ENCODE data around the gene HIPK4. TPM values are rescaled to one million over a fixed set of nuclear protein-coding genes. Genes with fewer than 3 reads are reported as not detected.

The HIPK4 gene
- total RNA-seq, 1 donor from 2014 or later: not detected

GRCh38 chr19:40388481-40388880 lies 1.5 kb downstream of the HIPK4 start:
- Histone ChIP-seq H3K4me2 (no peak overlapping the region), H2AFZ (replicated peaks) (no peak overlapping the region), H3K36me3 (no peaks in the 10 kb centered on the region), H3K4me3 (no peak overlapping the region), H3K27me3 (no peaks in the 10 kb centered on the region), H3K79me2 (ENCODE audit: low read depth) (no peaks in the 10 kb centered on the region), H4K20me1 (ENCODE audit: low read depth) (no peaks in the 10 kb centered on the region), H3K4me1 (no peaks in the 10 kb centered on the region), H3K27ac (no peak overlapping the region), H3F3A (ENCODE audit: low read depth) (no peaks in the 10 kb centered on the region), H3K9me3 (ENCODE audit: low read depth) (no peaks in the 10 kb centered on the region), H3K9ac (no peak overlapping the region)
- Mint-ChIP-seq H3K4me1 (peaks cover 5% of the 10 kb centered on the region), H3K9me3 (no peaks in the 10 kb centered on the region), H3K27ac (no peak overlapping the region), H3K36me3 (no peaks in the 10 kb centered on the region), H3K27me3 (ENCODE audit: insufficient read depth, low read depth) (peaks cover 9% of the 10 kb centered on the region), H3K4me3 (no peak overlapping the region)
- no peak for DNase-seq (ENCODE audit: low spot score)
- TF ChIP-seq EZH2phosphoT487 (IDR thresholded peaks at IDR 0.05) (no peak), CTCF (IDR thresholded peaks at IDR 0.05) (no peak), EZH2 (IDR thresholded peaks at IDR 0.05) (no peak)

- Histone ChIP-seq H3K27me3 (no peaks in the 10 kb centered on the region), H3K9me3 (ENCODE audit: low read depth) (no peaks in the 10 kb centered on the region), H3K4me3 (no peak overlapping the region), H3K36me3 (no peaks in the 10 kb centered on the region), H3F3A (ENCODE audit: low read depth) (no peaks in the 10 kb centered on the region), H2AFZ (replicated peaks) (no peak overlapping the region), H3K4me2 (no peak overlapping the region), H3K4me1 (no peaks in the 10 kb centered on the region), H3K27ac (no peak overlapping the region), H3K9ac (no peak overlapping the region), H3K79me2 (ENCODE audit: low read depth) (no peaks in the 10 kb centered on the region), H4K20me1 (ENCODE audit: low read depth) (no peaks in the 10 kb centered on the region)
- no peak for DNase-seq (ENCODE audit: low spot score)
- no peak overlapping the region for H3K27ac Mint-ChIP-seq
- no peak overlapping the region for H3K4me3 Mint-ChIP-seq
- no peaks in the 10 kb centered on the region for H3K36me3 Mint-ChIP-seq
- H3K4me1 Mint-ChIP-seq: peaks cover 3% of the 10 kb centered on the region
- no peak for TF ChIP-seq EZH2phosphoT487 (IDR thresholded peaks at IDR 0.05)
- no peaks in the 10 kb centered on the region for H3K9me3 Mint-ChIP-seq
- H3K27me3 Mint-ChIP-seq (ENCODE audit: insufficient read depth, low read depth): peaks cover 7% of the 10 kb centered on the region
Observed at GRCh38 chr19:40387155-40387554, 2.8 kb downstream of the HIPK4 start.

- no peak overlapping the region for H2AFZ ChIP-seq (replicated peaks)
- H3K27ac ChIP-seq: no peak overlapping the region
- Mint-ChIP-seq H3K27me3 (ENCODE audit: insufficient read depth, low read depth) (peaks cover 7% of the 10 kb centered on the region), H3K27ac (no peak overlapping the region), H3K4me3 (no peak overlapping the region), H3K36me3 (no peaks in the 10 kb centered on the region), H3K9me3 (no peaks in the 10 kb centered on the region), H3K4me1 (peaks cover 3% of the 10 kb centered on the region)
- no peaks in the 10 kb centered on the region for H3K27me3 ChIP-seq
- TF ChIP-seq EZH2phosphoT487 (IDR thresholded peaks at IDR 0.05) (no peak), EZH2 (IDR thresholded peaks at IDR 0.05) (no peak)
- H4K20me1 ChIP-seq (ENCODE audit: low read depth): no peaks in the 10 kb centered on the region
- no peak for DNase-seq (ENCODE audit: low spot score)
- H3K4me3 ChIP-seq: no peak overlapping the region
- H3K9ac ChIP-seq: no peak overlapping the region
- H3K79me2 ChIP-seq (ENCODE audit: low read depth): no peaks in the 10 kb centered on the region
- H3K4me1 ChIP-seq: no peaks in the 10 kb centered on the region
- H3K4me2 ChIP-seq: no peak overlapping the region
- H3F3A ChIP-seq (ENCODE audit: low read depth): no peaks in the 10 kb centered on the region
- no peaks in the 10 kb centered on the region for H3K9me3 ChIP-seq (ENCODE audit: low read depth)
- H3K36me3 ChIP-seq: no peaks in the 10 kb centered on the region
Observed at GRCh38 chr19:40383668-40384248, 6.2 kb downstream of the HIPK4 start.

GRCh38 chr19:40381321-40381720 lies 8.7 kb downstream of the HIPK4 start:
- Histone ChIP-seq H4K20me1 (ENCODE audit: low read depth) (no peaks in the 10 kb centered on the region), H3K4me1 (no peaks in the 10 kb centered on the region), H3F3A (ENCODE audit: low read depth) (no peaks in the 10 kb centered on the region), H3K36me3 (no peaks in the 10 kb centered on the region), H3K79me2 (ENCODE audit: low read depth) (no peaks in the 10 kb centered on the region), H3K4me2 (no peak overlapping the region), H3K9me3 (ENCODE audit: low read depth) (no peaks in the 10 kb centered on the region), H2AFZ (replicated peaks) (no peak overlapping the region), H3K9ac (no peak overlapping the region), H3K4me3 (no peak overlapping the region), H3K27ac (no peak overlapping the region), H3K27me3 (no peaks in the 10 kb centered on the region)
- Mint-ChIP-seq H3K4me1 (peaks cover 3% of the 10 kb centered on the region), H3K36me3 (peaks cover 2% of the 10 kb centered on the region), H3K27ac (no peak overlapping the region), H3K27me3 (ENCODE audit: insufficient read depth, low read depth) (peaks cover 3% of the 10 kb centered on the region), H3K9me3 (no peaks in the 10 kb centered on the region), H3K4me3 (no peak overlapping the region)
- DNase-seq (ENCODE audit: low spot score): no peak
- TF ChIP-seq CTCF (IDR thresholded peaks at IDR 0.05): no peak
- TF ChIP-seq EZH2phosphoT487 (IDR thresholded peaks at IDR 0.05): no peak
- TF ChIP-seq EZH2 (IDR thresholded peaks at IDR 0.05): no peak

Measured in neural progenitor cell (in vitro differentiated cells).